Caco-2 (cell line): Measurements from ENCODE around the gene PARD6G. TPM values are rescaled to one million over a fixed set of nuclear protein-coding genes. Genes with fewer than 3 reads are reported as not detected.

Experiments used
- BruUV-seq: library from RNA; stranded (reverse); fragments of 400-500 nt; replicated peaks from 2 replicates; lab custom pipeline; 2021; lab: Mats Ljungman, UMichigan
- CTCF ChIA-PET: fragments of 300-600 bp; sonication (Branson Sonifier 250); formaldehyde crosslinking; loops from one replicate; lab custom pipeline; 2022; ENCODE audit warnings: antibody characterized with exemption; lab: Charles Lee
- POLR2A ChIA-PET: fragments of 300-600 bp; sonication (Branson Sonifier 250); formaldehyde crosslinking; loops from one replicate; lab custom pipeline; 2022; ENCODE audit warnings: antibody characterized with exemption; lab: Charles Lee
- DNase-seq, 2 experiments: peaks; one replicate each; pipeline versions ENCODE4 v3.0.0 to v3.0.0-alpha.2; 2020 to 2022
- H3K27me3 ChIP-seq: replicated peaks from 2 replicates; pipeline ENCODE4 v1.6.0; 2011; ENCODE audit warnings: low read length; ENCODE audit not compliant: control insufficient read depth, insufficient read depth
- H3K36me3 ChIP-seq: 2 replicates; pipeline ENCODE4 v1.5.1; 2011; ENCODE audit warnings: low read length; ENCODE audit not compliant: control insufficient read depth, insufficient read depth
- H3K4me1 ChIP-seq: fragments of 250-450 bp; sonication (Bioruptor Pico); 2 replicates; pipeline ENCODE4 v1.5.1; 2020; ENCODE audit warnings: mild to moderate bottlenecking
- H3K4me3 ChIP-seq: 2 replicates; pipeline ENCODE4 v1.5.1; 2011; ENCODE audit warnings: low read depth, mild to moderate bottlenecking, control low read depth, low read length
- H3K9me3 ChIP-seq: fragments of 250-450 bp; sonication (Bioruptor Pico); 2 replicates; pipeline ENCODE4 v1.5.1; 2020; ENCODE audit warnings: mild to moderate bottlenecking, moderate library complexity
- H3K27ac Mint-ChIP-seq: one replicate; pipeline ENCODE4 v1.8.0; 2022; ENCODE audit warnings: mixed read lengths; ENCODE audit not compliant: unreplicated experiment
- H3K27me3 Mint-ChIP-seq: one replicate; pipeline ENCODE4 v1.8.0; 2022; ENCODE audit warnings: mixed read lengths; ENCODE audit not compliant: insufficient read depth, unreplicated experiment
- H3K36me3 Mint-ChIP-seq: one replicate; pipeline ENCODE4 v1.8.0; 2022; ENCODE audit warnings: mild to moderate bottlenecking, mixed read lengths; ENCODE audit not compliant: insufficient read depth, unreplicated experiment
- H3K4me1 Mint-ChIP-seq: one replicate; pipeline ENCODE4 v1.8.0; 2022; ENCODE audit warnings: low read depth, mixed read lengths; ENCODE audit not compliant: unreplicated experiment
- H3K4me3 Mint-ChIP-seq: one replicate; pipeline ENCODE4 v1.8.0; 2022; ENCODE audit warnings: mild to moderate bottlenecking, moderate library complexity, mixed read lengths; ENCODE audit not compliant: unreplicated experiment
- H3K9me3 Mint-ChIP-seq: one replicate; pipeline ENCODE4 v1.8.0; 2022; ENCODE audit warnings: mixed read lengths; ENCODE audit not compliant: unreplicated experiment
- intact Hi-C: fragments of 100-400 bp; cut with micrococcal nuclease; formaldehyde crosslinking; loops from one replicate; pipeline ENCODE4 v1.10.0; 2022; ENCODE audit not compliant: unreplicated experiment
- total RNA-seq: library from RNA; stranded (reverse); gene quantifications from 2 replicates; pipeline ENCODE4 v1.2.3, GENCODE V29; 2022
- TF ChIP-seq, protein P1 (sequence below), 2 experiments: fragments of 200-600 bp in 1 of 2; IDR thresholded peaks; 1 replicate in 1 of 2; 2 replicates in 1 of 2; pipeline versions ENCODE4 v1.5.1 to v1.8.0; 2011 to 2022; ENCODE audit warnings: antibody characterized with exemption in 1 of 2, control low read depth in 1 of 2, inconsistent platforms in 1 of 2, low read depth in 1 of 2, low read length in 1 of 2, mild to moderate bottlenecking in 1 of 2, moderate library complexity in 1 of 2; ENCODE audit not compliant: insufficient read depth in 1 of 2, severe bottlenecking in 1 of 2, unreplicated experiment in 1 of 2

The PARD6G gene
- total RNA-seq, 1 experiment from 2014 or later, result 1.3 TPM

DNA sequence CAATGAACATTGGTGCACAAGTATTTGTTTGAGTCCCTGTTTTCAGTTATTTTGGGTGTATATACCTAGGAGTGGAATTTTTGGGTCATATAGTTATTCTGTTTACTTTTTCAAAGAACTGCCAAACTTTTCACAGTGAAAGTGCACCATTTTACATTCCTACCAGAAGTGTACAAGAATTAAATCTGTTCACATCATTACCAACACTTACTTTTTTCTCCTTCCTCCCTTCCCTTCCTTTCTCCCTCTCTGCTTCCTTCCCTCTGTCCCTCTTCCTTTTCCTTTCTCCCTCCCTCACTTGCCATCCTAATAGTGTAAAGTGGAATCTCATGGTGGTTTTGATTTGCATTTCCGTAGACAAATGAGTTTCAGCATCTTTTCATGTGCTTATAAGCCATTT lies 126.4 kb downstream of the PARD6G start:
- POLR2A ChIA-PET, result no interaction called here
- H3K9me3 Mint-ChIP-seq, result no peaks in the 10 kb centered on the region
- Histone ChIP-seq H3K4me3 (no peak overlapping the region), H3K9me3 (no peaks in the 10 kb centered on the region), H3K4me1 (no peaks in the 10 kb centered on the region), H3K27me3 (no peaks in the 10 kb centered on the region), H3K36me3 (no peaks in the 10 kb centered on the region)
- no TSS peak for BruUV-seq
- no peak for DNase-seq
- CTCF ChIA-PET, result no interaction called here
- H3K4me3 Mint-ChIP-seq, result no peak overlapping the region
- H3K27ac Mint-ChIP-seq, result no peak overlapping the region
- H3K36me3 Mint-ChIP-seq, result peaks cover 31% of the 10 kb centered on the region
- no peaks in the 10 kb centered on the region for H3K27me3 Mint-ChIP-seq
- TF ChIP-seq, protein P1, sequence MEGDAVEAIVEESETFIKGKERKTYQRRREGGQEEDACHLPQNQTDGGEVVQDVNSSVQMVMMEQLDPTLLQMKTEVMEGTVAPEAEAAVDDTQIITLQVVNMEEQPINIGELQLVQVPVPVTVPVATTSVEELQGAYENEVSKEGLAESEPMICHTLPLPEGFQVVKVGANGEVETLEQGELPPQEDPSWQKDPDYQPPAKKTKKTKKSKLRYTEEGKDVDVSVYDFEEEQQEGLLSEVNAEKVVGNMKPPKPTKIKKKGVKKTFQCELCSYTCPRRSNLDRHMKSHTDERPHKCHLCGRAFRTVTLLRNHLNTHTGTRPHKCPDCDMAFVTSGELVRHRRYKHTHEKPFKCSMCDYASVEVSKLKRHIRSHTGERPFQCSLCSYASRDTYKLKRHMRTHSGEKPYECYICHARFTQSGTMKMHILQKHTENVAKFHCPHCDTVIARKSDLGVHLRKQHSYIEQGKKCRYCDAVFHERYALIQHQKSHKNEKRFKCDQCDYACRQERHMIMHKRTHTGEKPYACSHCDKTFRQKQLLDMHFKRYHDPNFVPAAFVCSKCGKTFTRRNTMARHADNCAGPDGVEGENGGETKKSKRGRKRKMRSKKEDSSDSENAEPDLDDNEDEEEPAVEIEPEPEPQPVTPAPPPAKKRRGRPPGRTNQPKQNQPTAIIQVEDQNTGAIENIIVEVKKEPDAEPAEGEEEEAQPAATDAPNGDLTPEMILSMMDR (IDR thresholded peaks at IDR 0.05; ENCODE audit: insufficient read depth in 1 of 2, low read depth in 1 of 2, low read length in 1 of 2, severe bottlenecking in 1 of 2, unreplicated experiment in 1 of 2), result no peak
- H3K4me1 Mint-ChIP-seq, result no peaks in the 10 kb centered on the region
- intact Hi-C loops, result no loop called here

DNA sequence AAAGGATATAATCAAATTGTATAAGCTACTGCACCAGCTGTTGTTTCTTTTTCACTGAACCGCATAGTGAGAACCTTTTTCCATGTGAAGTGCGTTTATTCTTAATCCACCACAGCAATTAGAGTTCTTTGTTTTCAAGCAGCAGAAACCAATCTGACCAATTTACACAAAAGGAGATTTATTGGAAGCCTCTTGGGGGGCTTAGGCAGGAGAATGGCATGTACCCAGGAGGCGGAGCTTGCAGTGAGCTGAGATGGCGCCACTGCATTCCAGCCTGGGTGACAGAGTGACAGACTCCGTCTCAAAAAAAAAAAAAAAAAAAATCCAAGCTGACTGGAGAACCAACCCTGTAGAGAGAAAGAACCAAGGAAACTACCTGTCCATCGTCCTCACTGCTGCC lies 128.2 kb downstream of the PARD6G start:
- ChIA-PET POLR2A (no interaction called here), CTCF (no interaction called here)
- no peaks in the 10 kb centered on the region for H3K4me1 Mint-ChIP-seq
- Histone ChIP-seq H3K4me1 (no peaks in the 10 kb centered on the region), H3K4me3 (no peak overlapping the region), H3K36me3 (no peaks in the 10 kb centered on the region), H3K9me3 (no peaks in the 10 kb centered on the region), H3K27me3 (no peaks in the 10 kb centered on the region)
- H3K36me3 Mint-ChIP-seq, result peaks cover 29% of the 10 kb centered on the region
- no peak for DNase-seq
- no peak overlapping the region for H3K27ac Mint-ChIP-seq
- H3K9me3 Mint-ChIP-seq, result no peaks in the 10 kb centered on the region
- no peaks in the 10 kb centered on the region for H3K27me3 Mint-ChIP-seq
- no peak overlapping the region for H3K4me3 Mint-ChIP-seq
- no TSS peak for BruUV-seq
- TF ChIP-seq, protein P1 (IDR thresholded peaks at IDR 0.05; ENCODE audit: insufficient read depth in 1 of 2, low read depth in 1 of 2, low read length in 1 of 2, severe bottlenecking in 1 of 2, unreplicated experiment in 1 of 2), result no peak
- intact Hi-C loops, result no loop called here

DNA sequence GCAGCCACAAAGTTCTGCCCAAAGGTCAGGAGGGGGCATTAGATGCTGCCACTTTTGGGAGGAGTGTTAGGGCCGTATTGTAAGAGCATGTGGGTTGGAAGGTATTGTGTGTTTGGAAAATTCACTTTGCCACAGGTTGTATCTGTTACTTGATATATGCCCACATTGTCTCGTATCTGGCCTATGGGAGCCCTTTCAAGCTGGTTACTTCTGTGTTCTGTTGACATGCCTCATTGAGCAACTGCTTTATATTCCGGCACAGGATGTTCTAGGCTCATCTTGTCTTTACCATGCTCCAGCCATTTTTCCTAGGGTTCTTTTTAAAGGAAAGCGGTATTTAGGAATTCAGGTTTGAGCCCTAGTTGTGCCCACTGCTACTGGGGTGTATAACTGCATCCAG lies 132.3 kb downstream of the PARD6G start:
- Mint-ChIP-seq H3K4me3 (no peak overlapping the region), H3K27ac (no peak overlapping the region), H3K27me3 (no peaks in the 10 kb centered on the region), H3K9me3 (no peaks in the 10 kb centered on the region), H3K4me1 (peaks cover 8% of the 10 kb centered on the region), H3K36me3 (peaks cover 35% of the 10 kb centered on the region)
- CTCF ChIA-PET, result no interaction called here
- no peaks in the 10 kb centered on the region for H3K36me3 ChIP-seq
- H3K4me1 ChIP-seq, result no peaks in the 10 kb centered on the region
- no peak for DNase-seq
- H3K27me3 ChIP-seq, result no peaks in the 10 kb centered on the region
- TF ChIP-seq, protein P1 (IDR thresholded peaks at IDR 0.05; ENCODE audit: insufficient read depth in 1 of 2, low read depth in 1 of 2, low read length in 1 of 2, severe bottlenecking in 1 of 2, unreplicated experiment in 1 of 2), result no peak
- intact Hi-C loops, result no loop called here
- no TSS peak for BruUV-seq
- H3K9me3 ChIP-seq, result no peaks in the 10 kb centered on the region
- POLR2A ChIA-PET, result no interaction called here
- no peak overlapping the region for H3K4me3 ChIP-seq
